ENCODE measurements around the gene ZNF527.

- TF ChIP-seq POLR2A (IDR thresholded peaks at IDR 0.05): no peak
- no peak for TF ChIP-seq CTCF (IDR thresholded peaks at IDR 0.05)
Measured at GRCh38 chr19:37333457-37333856, 37.4 kb upstream of the ZNF527 start.

Data from uterus (tissue), 2 donors.